Measurements from ENCODE around the gene PAX8.

- TF ChIP-seq POLR2A (IDR thresholded peaks at IDR 0.05) (no peak), CTCF (IDR thresholded peaks at IDR 0.05) (no peak)
Observed at GRCh38 chr2:113179446-113180045, 99.2 kb downstream of the PAX8 start.

Data from stomach (tissue), 4 donors.